HepG2 (cell line): ENCODE results near the gene INTS7. TPM values are rescaled to one million over a fixed set of nuclear protein-coding genes. Genes with fewer than 3 reads are reported as not detected.

Experiments
- ATAC-seq: fragments of 200-7000 bp; cut with Tn5 transposase; 3 replicates; pipeline ENCODE4 v1.9.1; 2020; ENCODE audit warnings: mild to moderate bottlenecking, moderate library complexity
- BruUV-seq: library from RNA; stranded (reverse); fragments of 400-500 nt; replicated peaks from 2 replicates; lab custom pipeline; 2021; lab: Mats Ljungman, UMichigan
- CTCF ChIA-PET: fragments of 300-600 bp; formaldehyde crosslinking; extraction: SDS; loops from one replicate; lab custom pipeline; 2021; ENCODE audit warnings: low total read pairs, inconsistent platforms, low intra/inter-chr PET ratio; lab: Yijun Ruan, JAX
- POLR2A ChIA-PET: fragments of 350-600 bp; sonication (Branson Sonifier 250); formaldehyde crosslinking; loops from one replicate; lab custom pipeline; 2020; ENCODE audit warnings: antibody characterized with exemption, inconsistent platforms; lab: Yijun Ruan, JAX
- DNase-seq: peaks from one replicate; pipeline ENCODE4 v3.0.0-alpha.2; 2015; ENCODE audit warnings: low spot score
- FAIRE-seq: peaks from 3 replicates; lab custom pipeline; 2011; peaks lifted over from hg19 to GRCh38; lab: Jason Lieb, UNC
- H2AFZ ChIP-seq: one replicate; pipeline ENCODE4 v1.6.1; 2011; ENCODE audit warnings: low read length, inconsistent platforms
- H3K27ac ChIP-seq: fragments of 300-600 bp; 3 replicates; pipeline ENCODE4 v1.8.0; 2011; ENCODE audit warnings: mixed run types, mild to moderate bottlenecking, mixed read lengths, low read length, inconsistent platforms; ENCODE audit not compliant: insufficient read depth; ENCODE audit errors: extremely low read length
- H3K27me3 ChIP-seq, 2 experiments: fragments of 200-600 bp in 1 of 2; 2 replicates in 1 of 2; 3 replicates in 1 of 2; pipeline versions ENCODE4 v1.6.0 to v1.8.0; 2011; ENCODE audit warnings: low read length in 2 of 2, mild to moderate bottlenecking in 2 of 2, moderate library complexity in 2 of 2, inconsistent platforms in 1 of 2; ENCODE audit not compliant: insufficient read depth in 2 of 2, control insufficient read depth in 1 of 2
- H3K36me3 ChIP-seq, 2 experiments: fragments of 200-600 bp in 1 of 2; replicated peaks in 1 of 2; 2 replicates in 1 of 2; 3 replicates in 1 of 2; pipeline versions ENCODE4 v1.5.1 to v1.8.0; 2011; ENCODE audit warnings: low read length in 2 of 2, inconsistent platforms in 1 of 2; ENCODE audit not compliant: insufficient read depth in 2 of 2, control insufficient read depth in 1 of 2
- H3K4me1 ChIP-seq: 2 replicates; pipeline ENCODE4 v1.5.1; 2012; ENCODE audit warnings: low read length, inconsistent platforms; ENCODE audit not compliant: insufficient read depth
- H3K4me2 ChIP-seq: 2 replicates; pipeline ENCODE4 v1.6.0; 2011; ENCODE audit warnings: low read depth, low read length, inconsistent platforms
- H3K4me3 ChIP-seq, 3 experiments: fragments of 200-600 bp in 1 of 3; sonication (generic), shearing (Covaris generic) in 1 of 3; replicated peaks in 1 of 3; 2 replicates each; pipeline ENCODE4 v1.5.1; 2011 to 2016; ENCODE audit warnings: low read length in 3 of 3, inconsistent platforms in 2 of 3, low read depth in 2 of 3, mild to moderate bottlenecking in 2 of 3, control low read depth in 1 of 3, mixed read lengths in 1 of 3; ENCODE audit not compliant: insufficient read depth in 1 of 3
- H3K79me2 ChIP-seq: one replicate; pipeline ENCODE4 v1.6.1; 2011; ENCODE audit warnings: low read length, inconsistent platforms; ENCODE audit not compliant: insufficient read depth
- H3K9ac ChIP-seq: 2 replicates; pipeline ENCODE4 v1.6.0; 2011; ENCODE audit warnings: mild to moderate bottlenecking, low read depth, low read length, inconsistent platforms; ENCODE audit not compliant: insufficient read depth
- H3K9me3 ChIP-seq: 2 replicates; pipeline ENCODE4 v1.5.1; 2012; ENCODE audit warnings: mild to moderate bottlenecking, low read length
- H4K20me1 ChIP-seq: 2 replicates; pipeline ENCODE4 v1.6.0; 2011; ENCODE audit warnings: inconsistent platforms, mild to moderate bottlenecking, low read length, moderate library complexity; ENCODE audit not compliant: insufficient read depth
- CEBPB ChIP-seq: IDR thresholded peaks from 2 replicates; pipeline ENCODE4 v1.6.1; 2011; ENCODE audit warnings: low read depth, low read length, improper control_type of control experiment, borderline replicate concordance
- CHD4 ChIP-seq: fragments of 200-600 bp; sonication (generic); IDR thresholded peaks from 2 replicates; pipeline ENCODE4 v1.7.0; 2017; ENCODE audit warnings: mild to moderate bottlenecking, low read length, borderline replicate concordance
- HDAC2 ChIP-seq: sonication (generic); formaldehyde crosslinking; IDR thresholded peaks from 2 replicates; pipeline ENCODE4 v1.4.0; 2020; ENCODE audit warnings: missing genetic modification reagents
- HMG20A ChIP-seq: IDR thresholded peaks from 2 replicates; pipeline ENCODE4 v1.6.1; 2016; ENCODE audit warnings: borderline replicate concordance
- ISL2 ChIP-seq: sonication (generic); formaldehyde crosslinking; IDR thresholded peaks from 2 replicates; pipeline ENCODE4 v1.5.0; 2020; ENCODE audit warnings: missing genetic modification reagents
- PHF21A ChIP-seq: sonication (generic); formaldehyde crosslinking; IDR thresholded peaks from 2 replicates; pipeline ENCODE4 v1.5.0; 2020; ENCODE audit warnings: mild to moderate bottlenecking, missing genetic modification reagents
- TARDBP ChIP-seq: sonication (generic); formaldehyde crosslinking; IDR thresholded peaks from 2 replicates; pipeline ENCODE4 v1.8.0; 2022; ENCODE audit warnings: mild to moderate bottlenecking, missing genetic modification reagents
- ZNF10 ChIP-seq: sonication (generic); formaldehyde crosslinking; IDR thresholded peaks from 2 replicates; pipeline ENCODE4 v1.4.0; 2020; ENCODE audit warnings: mild to moderate bottlenecking, low read depth, missing genetic modification reagents, borderline replicate concordance
- ZNF33A ChIP-seq: sonication (generic); formaldehyde crosslinking; IDR thresholded peaks from 2 replicates; pipeline ENCODE4 v1.5.1; 2020; ENCODE audit warnings: missing genetic modification reagents, mild to moderate bottlenecking, moderate library complexity, borderline replicate concordance
- ZNF446 ChIP-seq: sonication (generic); formaldehyde crosslinking; IDR thresholded peaks from 2 replicates; pipeline ENCODE4 v1.5.0; 2020; ENCODE audit warnings: mild to moderate bottlenecking, missing genetic modification reagents
- ZNF629 ChIP-seq: sonication (generic); formaldehyde crosslinking; conservative IDR thresholded peaks from 2 replicates; pipeline ENCODE4 v1.5.0; 2020; ENCODE audit warnings: missing genetic modification reagents
- ZNF747 ChIP-seq: sonication (generic); formaldehyde crosslinking; IDR thresholded peaks from 2 replicates; pipeline ENCODE4 v1.8.1; 2023; ENCODE audit warnings: missing genetic modification reagents, mild to moderate bottlenecking, borderline replicate concordance
- ZNF780A ChIP-seq: sonication (generic); formaldehyde crosslinking; IDR thresholded peaks from 2 replicates; pipeline ENCODE4 v1.8.0; 2022; ENCODE audit warnings: mild to moderate bottlenecking, missing genetic modification reagents, moderate library complexity
- WGBS: methylation state at CpG from one replicate; pipeline ENCODE4 v1.1.6; 2017; ENCODE audit warnings: low lambda C conversion rate; 5-methylcytosine and 5-hydroxymethylcytosine counted together
- in situ Hi-C: cut with HindIII; loops from 2 replicates; pipeline ENCODE4 v1.10.0; 2017; ENCODE audit warnings: low pct_unique_long_range_greater_than_20kb; ENCODE audit not compliant: extremely low pct_ligation_motif_present
- intact Hi-C: fragments of 100-400 bp; cut with micrococcal nuclease; formaldehyde crosslinking; loops from one replicate; pipeline ENCODE4 v1.10.0; 2022; ENCODE audit not compliant: unreplicated experiment
- polyA plus RNA-seq, 8 experiments: library from polyadenylated mRNA; depleted of rRNA in 3 of 8; stranded (reverse) in 7 of 8; unstranded in 1 of 8; fragments of >200 nt; fragmentation: Illumina TruSeq in 4 of 8; extraction: Trizol in 4 of 8; gene quantifications; 2 replicates each; pipeline versions ENCODE4 v1.2.1 to v1.2.3, GENCODE V29; 2011 to 2016; ENCODE audit warnings: low read depth in 4 of 8, missing spikeins in 1 of 8, mixed read lengths in 1 of 8; ENCODE audit not compliant: insufficient read depth in 1 of 8
- total RNA-seq, 5 experiments: library from RNA; depleted of rRNA; stranded (reverse); fragments of >200 nt; fragmentation: Illumina TruSeq; extraction: Trizol; gene quantifications; 2 replicates each; pipeline ENCODE4 v1.2.3, GENCODE V29; 2016; ENCODE audit warnings: low read depth in 1 of 5
- TF ChIP-seq, protein P1 (sequence below): fragments of 450-650 bp; IDR thresholded peaks from 2 replicates; pipeline ENCODE4 v1.6.1; 2017
- TF ChIP-seq, protein P2 (sequence below): sonication (generic); formaldehyde crosslinking; IDR thresholded peaks from 2 replicates; pipeline ENCODE4 v1.4.0; 2020; ENCODE audit warnings: missing genetic modification reagents, mild to moderate bottlenecking, borderline replicate concordance
- TF ChIP-seq, protein P3 (sequence below): IDR thresholded peaks from 2 replicates; pipeline ENCODE4 v1.6.1; 2012; ENCODE audit warnings: low read length, improper control_type of control experiment

Gene INTS7
- total and polyA plus RNA-seq, 2 of the 13 experiments (the other 11 are each of a cell fraction or from before 2014, with no cell fraction given): 18.3 to 22.4 TPM

DNA sequence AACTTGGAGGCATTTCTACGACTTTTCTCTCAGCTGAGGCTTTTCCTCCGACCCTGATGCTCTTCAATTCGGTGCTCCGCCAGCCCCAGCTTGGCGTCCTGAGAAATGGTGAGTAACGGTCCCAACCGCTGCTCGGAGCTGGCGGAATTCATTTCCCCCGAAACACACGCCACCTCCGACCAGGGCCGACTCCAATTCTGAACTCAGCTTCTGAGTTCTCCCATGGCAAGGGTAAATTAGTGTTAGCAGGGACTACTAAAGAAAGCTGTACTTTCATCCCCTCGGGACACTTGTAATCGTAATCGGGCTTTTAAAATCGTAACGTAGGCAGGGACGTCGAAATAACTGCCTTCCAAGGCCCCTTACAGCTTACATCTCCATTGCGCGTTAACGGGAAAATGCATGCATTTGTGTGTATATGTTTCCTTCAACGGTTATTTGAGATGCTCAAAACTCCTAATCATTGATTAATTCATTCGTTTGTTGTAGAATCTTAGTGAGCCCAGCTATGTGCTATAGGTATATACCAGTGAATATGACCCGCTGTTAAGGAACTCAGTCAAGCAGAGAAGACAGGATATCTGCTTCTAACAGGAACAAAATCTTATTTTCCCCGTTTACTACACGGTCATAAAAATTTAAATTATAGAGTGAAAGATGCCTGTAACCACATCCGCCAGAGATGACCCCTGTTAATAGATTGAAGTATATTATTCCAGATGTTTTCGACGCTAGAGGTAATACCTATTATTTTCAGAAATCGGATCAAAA lies 663 bp upstream of the INTS7 start (continued):
- TF ChIP-seq HDAC2 (CRISPR knock-in tag): 0 out of 2 replicates have a peak, but pooled peaks have one; percentile 31
- no peak for TF ChIP-seq ZNF629 (CRISPR knock-in tag)
- no peak for TF ChIP-seq PHF21A (CRISPR knock-in tag)
- no peak for TF ChIP-seq ZNF780A (CRISPR knock-in tag)
- no peak for TF ChIP-seq ZNF10

DNA sequence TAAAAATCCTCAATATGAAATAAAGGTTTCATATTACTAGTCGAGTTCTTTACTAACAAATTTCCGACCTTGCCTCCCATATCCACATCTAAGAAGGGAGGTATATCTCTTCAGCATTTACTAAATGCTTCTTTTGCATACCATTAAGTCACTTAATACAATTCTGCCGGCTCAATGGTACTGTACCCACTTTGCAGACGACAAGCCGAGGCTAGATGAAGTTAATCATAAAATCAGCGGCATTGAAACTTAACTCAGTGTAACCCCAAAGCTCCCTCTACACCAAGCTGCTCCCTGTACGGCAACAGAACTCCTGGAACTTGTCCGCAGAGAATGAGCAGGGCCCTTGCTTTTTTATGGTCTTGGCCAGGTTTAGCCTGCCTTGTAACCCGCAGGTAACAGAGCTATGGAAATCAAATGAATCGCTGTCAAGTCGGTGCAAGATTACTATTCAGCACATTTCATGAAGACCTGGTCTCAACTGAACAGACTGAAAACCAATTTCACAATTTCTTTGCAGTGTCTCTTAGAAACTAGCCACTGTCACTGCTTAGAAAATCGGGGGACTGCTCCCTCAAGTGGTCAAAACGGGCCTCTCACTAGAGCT lies 738 bp downstream of the INTS7 start:
- POLR2A ChIA-PET: interaction anchor here (1.1 to 2.2 kb wide), 14 partner anchors 8 to 358 kb away, joined by 3 to 22 read pairs (median 5); partner anchors contain the start of gene NEK2
- Histone ChIP-seq H3K27ac (peak overlapping the region; percentile 93), H3K27me3 (no peaks in the 10 kb centered on the region; a peak in 1 of 5 replicates), H3K4me3 (peak overlapping the region; percentile 71 to 92 (median 89)), H3K4me2 (peak overlapping the region; percentile 74), H3K9me3 (no peaks in the 10 kb centered on the region), H3K9ac (peak overlapping the region; percentile 90), H3K36me3 (0 out of 5 replicates have a peak, but pooled peaks cover 0 to 1% of the 10 kb centered on the region in 2 experiments), H4K20me1 (peaks cover 3% of the 10 kb centered on the region; the same call in 1 of the 2 replicates), H2AFZ (no peak overlapping the region), H3K79me2 (peaks cover 87% of the 10 kb centered on the region), H3K4me1 (peaks cover 64% of the 10 kb centered on the region)
- DNase-seq (no peak), ATAC-seq (peak; percentile 59), FAIRE-seq (no peak)
- CTCF ChIA-PET: interaction anchor here (0.9 to 2.5 kb wide), 5 partner anchors 23 to 421 kb away, joined by 3 to 30 read pairs (median 4); no protein-coding TSS in a partner anchor
- no TSS peak for BruUV-seq
- intact Hi-C loops (loop anchor here (1.0 to 2.0 kb wide), 4 partner anchors 22 to 398 kb away; partner anchors contain the start of gene NENF), in situ Hi-C loops (loop anchor here (5.0 kb wide), 1 partner anchor 337 kb away; no protein-coding TSS in a partner anchor)
- WGBS: 2% methylated on average over 13 of the region's 13 CpGs
- TF ChIP-seq TARDBP (CRISPR knock-in tag): no peak
- TF ChIP-seq ZNF747: no peak
- no peak for TF ChIP-seq CHD4
- TF ChIP-seq, protein P1, sequence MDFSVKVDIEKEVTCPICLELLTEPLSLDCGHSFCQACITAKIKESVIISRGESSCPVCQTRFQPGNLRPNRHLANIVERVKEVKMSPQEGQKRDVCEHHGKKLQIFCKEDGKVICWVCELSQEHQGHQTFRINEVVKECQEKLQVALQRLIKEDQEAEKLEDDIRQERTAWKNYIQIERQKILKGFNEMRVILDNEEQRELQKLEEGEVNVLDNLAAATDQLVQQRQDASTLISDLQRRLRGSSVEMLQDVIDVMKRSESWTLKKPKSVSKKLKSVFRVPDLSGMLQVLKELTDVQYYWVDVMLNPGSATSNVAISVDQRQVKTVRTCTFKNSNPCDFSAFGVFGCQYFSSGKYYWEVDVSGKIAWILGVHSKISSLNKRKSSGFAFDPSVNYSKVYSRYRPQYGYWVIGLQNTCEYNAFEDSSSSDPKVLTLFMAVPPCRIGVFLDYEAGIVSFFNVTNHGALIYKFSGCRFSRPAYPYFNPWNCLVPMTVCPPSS: no peak
- TF ChIP-seq, protein P2, sequence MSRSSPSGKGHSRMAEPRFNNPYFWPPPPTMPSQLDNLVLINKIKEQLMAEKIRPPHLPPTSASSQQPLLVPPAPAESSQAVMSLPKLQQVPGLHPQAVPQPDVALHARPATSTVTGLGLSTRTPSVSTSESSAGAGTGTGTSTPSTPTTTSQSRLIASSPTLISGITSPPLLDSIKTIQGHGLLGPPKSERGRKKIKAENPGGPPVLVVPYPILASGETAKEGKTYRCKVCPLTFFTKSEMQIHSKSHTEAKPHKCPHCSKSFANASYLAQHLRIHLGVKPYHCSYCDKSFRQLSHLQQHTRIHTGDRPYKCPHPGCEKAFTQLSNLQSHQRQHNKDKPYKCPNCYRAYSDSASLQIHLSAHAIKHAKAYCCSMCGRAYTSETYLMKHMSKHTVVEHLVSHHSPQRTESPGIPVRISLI (CRISPR knock-in tag): peak; percentile 17; the same call in 1 of the 2 replicates
- TF ChIP-seq ISL2: 0 out of 2 replicates have a peak, but pooled peaks have one; percentile 63
- no peak for TF ChIP-seq HMG20A (CRISPR knock-in tag)
- TF ChIP-seq ZNF446 (CRISPR knock-in tag): no peak
- TF ChIP-seq, protein P3, sequence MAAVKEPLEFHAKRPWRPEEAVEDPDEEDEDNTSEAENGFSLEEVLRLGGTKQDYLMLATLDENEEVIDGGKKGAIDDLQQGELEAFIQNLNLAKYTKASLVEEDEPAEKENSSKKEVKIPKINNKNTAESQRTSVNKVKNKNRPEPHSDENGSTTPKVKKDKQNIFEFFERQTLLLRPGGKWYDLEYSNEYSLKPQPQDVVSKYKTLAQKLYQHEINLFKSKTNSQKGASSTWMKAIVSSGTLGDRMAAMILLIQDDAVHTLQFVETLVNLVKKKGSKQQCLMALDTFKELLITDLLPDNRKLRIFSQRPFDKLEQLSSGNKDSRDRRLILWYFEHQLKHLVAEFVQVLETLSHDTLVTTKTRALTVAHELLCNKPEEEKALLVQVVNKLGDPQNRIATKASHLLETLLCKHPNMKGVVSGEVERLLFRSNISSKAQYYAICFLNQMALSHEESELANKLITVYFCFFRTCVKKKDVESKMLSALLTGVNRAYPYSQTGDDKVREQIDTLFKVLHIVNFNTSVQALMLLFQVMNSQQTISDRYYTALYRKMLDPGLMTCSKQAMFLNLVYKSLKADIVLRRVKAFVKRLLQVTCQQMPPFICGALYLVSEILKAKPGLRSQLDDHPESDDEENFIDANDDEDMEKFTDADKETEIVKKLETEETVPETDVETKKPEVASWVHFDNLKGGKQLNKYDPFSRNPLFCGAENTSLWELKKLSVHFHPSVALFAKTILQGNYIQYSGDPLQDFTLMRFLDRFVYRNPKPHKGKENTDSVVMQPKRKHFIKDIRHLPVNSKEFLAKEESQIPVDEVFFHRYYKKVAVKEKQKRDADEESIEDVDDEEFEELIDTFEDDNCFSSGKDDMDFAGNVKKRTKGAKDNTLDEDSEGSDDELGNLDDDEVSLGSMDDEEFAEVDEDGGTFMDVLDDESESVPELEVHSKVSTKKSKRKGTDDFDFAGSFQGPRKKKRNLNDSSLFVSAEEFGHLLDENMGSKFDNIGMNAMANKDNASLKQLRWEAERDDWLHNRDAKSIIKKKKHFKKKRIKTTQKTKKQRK: no peak
- no peak for TF ChIP-seq ZNF33A (CRISPR knock-in tag)
- peak; percentile 82 for TF ChIP-seq CEBPB
